Kidney (tissue), 14 donors: ENCODE results near the gene RXRG. TPM values are rescaled to one million over a fixed set of nuclear protein-coding genes. Genes with fewer than 3 reads are reported as not detected.
A peak's percentile ranks its signal among the peaks of the same experiment; 100 is the strongest.

Experiments
- DNase-seq, 5 donors: peaks; one replicate each; pipeline ENCODE4 v3.0.0-alpha.2; 2013 to 2020
- FAIRE-seq: peaks from 2 replicates; lab custom pipeline; 2012; peaks lifted over from hg19 to GRCh38; lab: Jason Lieb, UNC
- H3K27ac ChIP-seq, 2 donors: one replicate each; pipeline ENCODE4 v1.7.0; 2013; ENCODE audit warnings: low read depth in 2 of 2, low read length in 2 of 2, inconsistent platforms in 1 of 2
- H3K27me3 ChIP-seq: one replicate; pipeline ENCODE4 v1.7.1; 2013; ENCODE audit warnings: low read length, inconsistent platforms; ENCODE audit not compliant: control insufficient read depth, insufficient read depth
- H3K36me3 ChIP-seq, 3 donors: one replicate each; pipeline versions ENCODE4 v1.7.0 to v1.7.1; 2013; ENCODE audit warnings: low read length in 3 of 3, control low read depth in 1 of 3, inconsistent platforms in 1 of 3; ENCODE audit not compliant: insufficient read depth in 3 of 3, control insufficient read depth in 2 of 3
- H3K4me1 ChIP-seq, 3 donors: one replicate each; pipeline versions ENCODE4 v1.7.0 to v1.7.1; 2013; ENCODE audit warnings: low read length in 3 of 3, inconsistent platforms in 1 of 3, low read depth in 1 of 3; ENCODE audit not compliant: control insufficient read depth in 2 of 3, insufficient read depth in 2 of 3
- H3K4me3 ChIP-seq, 3 donors: one replicate each; pipeline versions ENCODE4 v1.7.0 to v1.8.1; 2013; ENCODE audit warnings: low read length in 3 of 3, control low read depth in 1 of 3, inconsistent platforms in 1 of 3
- H3K9ac ChIP-seq, 3 donors: one replicate each; pipeline versions ENCODE4 v1.7.0 to v1.7.1; 2013; ENCODE audit warnings: low read length in 3 of 3, control low read depth in 1 of 3, inconsistent platforms in 1 of 3
- H3K9me3 ChIP-seq, 3 donors: one replicate each; pipeline versions ENCODE4 v1.7.0 to v1.7.1; 2013; ENCODE audit warnings: low read length in 3 of 3, control low read depth in 1 of 3, inconsistent platforms in 1 of 3; ENCODE audit not compliant: control insufficient read depth in 2 of 3, insufficient read depth in 1 of 3
- CTCF ChIP-seq: IDR thresholded peaks from 3 replicates; pipeline ENCODE4 v1.5.1; 2012; ENCODE audit warnings: mild to moderate bottlenecking, moderate library complexity, borderline replicate concordance; ENCODE audit not compliant: insufficient read depth; ENCODE audit errors: extremely low read depth
- intact Hi-C: fragments of 100-400 bp; cut with DNase I; formaldehyde crosslinking; loops from one replicate; pipeline ENCODE4 v1.11.1; 2022
- polyA plus RNA-seq: library from polyadenylated mRNA; stranded (reverse); fragments of 350-450 nt; fragmentation: Illumina TruSeq; extraction: RNeasy Lipid Tissue Mini Kit (QIAGEN cat#74804); gene quantifications from one replicate; pipeline ENCODE4 v1.2.3, GENCODE V29; 2014; ENCODE audit warnings: low read depth, low replicate concordance; ENCODE audit not compliant: insufficient read depth
- total RNA-seq: library from RNA; stranded (reverse); fragmentation: NEBNext Ultra II Directional; extraction: Animal tissue kit (Norgen Biotek cat#: 25700); gene quantifications from one replicate; pipeline ENCODE4 v1.2.1, GENCODE V29; 2021
- donor health status: control.
- donor health status: control.
- donor health status: control.
- donor health status: control.
- donor health status: control.
- donor health status: DM: yes; HTN: yes; CAD: no.
- donor health status: Normal renal cell carcinoma (clear cell type).

RXRG gene
- total and polyA plus RNA-seq, 2 donors from 2014 or later, result 0.39 to 0.44 TPM

GRCh38 chr1:165441166-165441880 is 3.6 kb downstream of the RXRG start:
- Histone ChIP-seq H3K9me3 (no peaks in the 10 kb centered on the region), H3K27me3 (no peaks in the 10 kb centered on the region), H3K4me3 (no peak overlapping the region), H3K36me3 (no peaks in the 10 kb centered on the region), H3K4me1 (no peaks in the 10 kb centered on the region), H3K27ac (no peak overlapping the region), H3K9ac (no peak overlapping the region)
- DNase-seq (no peak), FAIRE-seq (no peak)
- intact Hi-C loops, result no loop called here
- no peak for TF ChIP-seq CTCF

GRCh38 chr1:165439330-165439729 is 5.6 kb downstream of the RXRG start:
- H3K4me3 ChIP-seq, result no peak overlapping the region
- no peaks in the 10 kb centered on the region for H3K36me3 ChIP-seq
- DNase-seq (peak in 3 of 5 donors; percentile 45 to 66 (median 49)), FAIRE-seq (no peak)
- H3K27ac ChIP-seq, result no peak overlapping the region
- no peak overlapping the region for H3K9ac ChIP-seq
- TF ChIP-seq CTCF, result no peak
- H3K27me3 ChIP-seq, result no peaks in the 10 kb centered on the region
- H3K9me3 ChIP-seq, result no peaks in the 10 kb centered on the region
- intact Hi-C loops, result no loop called here
- H3K4me1 ChIP-seq, result no peaks in the 10 kb centered on the region

- H3K4me1 ChIP-seq, result no peaks in the 10 kb centered on the region
- FAIRE-seq (no peak), DNase-seq (peak in 1 of 5 donors; percentile 5)
- H3K9ac ChIP-seq, result no peak overlapping the region
- TF ChIP-seq CTCF, result no peak
- no peaks in the 10 kb centered on the region for H3K27me3 ChIP-seq
- no peak overlapping the region for H3K4me3 ChIP-seq
- no peaks in the 10 kb centered on the region for H3K36me3 ChIP-seq
- intact Hi-C loops, result no loop called here
- H3K9me3 ChIP-seq, result no peaks in the 10 kb centered on the region
- no peak overlapping the region for H3K27ac ChIP-seq
Observed at GRCh38 chr1:165436994-165437393, 7.9 kb downstream of the RXRG start.
